Hematopoietic multipotent progenitor cell treated with erythropoietin and hydrocortisone succinate and interleukin-3 and kit ligand, for 17 days (in vitro differentiated cells): ENCODE measurements around the gene PNMA8C.
"Not testable (repeated sequence)": the region's sequence is repeated elsewhere in the genome, so short reads cannot be mapped to it uniquely, and the experiment has no call there.

ENCODE experiments used
- DNase-seq: peaks from one replicate; pipeline ENCODE4 v3.0.0-alpha.2; 2015; ENCODE audit warnings: low spot score

PNMA8C gene

GRCh38 chr19:46447006-46447405 is 18.3 kb upstream of the PNMA8C start:
- no peak for DNase-seq

GRCh38 chr19:46446021-46446420 is 17.3 kb upstream of the PNMA8C start:
- no peak for DNase-seq

DNA sequence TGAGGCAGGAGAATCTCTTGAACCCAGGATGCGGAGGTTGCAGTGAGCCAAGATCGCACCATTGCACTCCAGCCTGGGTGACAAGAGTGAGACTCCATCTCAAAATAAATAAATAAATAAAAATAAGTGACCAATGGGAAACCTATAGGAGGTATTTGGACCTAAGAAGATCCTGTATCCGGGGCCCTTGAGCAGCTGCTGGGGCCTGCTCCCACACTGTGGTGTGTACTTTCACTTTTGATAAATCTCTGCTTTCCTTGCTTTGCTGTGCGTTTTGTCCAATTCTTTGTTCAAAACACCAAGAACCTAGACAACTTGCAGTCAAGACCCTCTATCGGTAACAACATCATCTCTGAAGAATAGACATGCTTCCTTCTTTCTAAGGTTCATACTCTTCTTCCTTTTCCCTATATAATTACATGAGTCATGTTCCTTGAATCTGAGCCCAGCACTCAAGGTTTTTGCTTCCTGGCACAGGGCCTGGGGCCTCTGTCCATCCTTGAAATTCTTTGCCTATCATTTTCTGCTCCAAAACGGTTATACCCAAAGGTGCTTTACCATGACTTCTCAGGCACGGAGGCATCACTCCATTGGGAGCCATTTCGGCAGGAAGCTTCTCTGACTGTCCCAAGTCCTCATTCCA is 14.2 kb upstream of the PNMA8C start:
- no peak for DNase-seq

GRCh38 chr19:46441866-46442265 is 13.1 kb upstream of the PNMA8C start:
- no peak for DNase-seq

GRCh38 chr19:46435689-46436088 is 7.0 kb upstream of the PNMA8C start:
- DNase-seq: not testable (repeated sequence)

DNA sequence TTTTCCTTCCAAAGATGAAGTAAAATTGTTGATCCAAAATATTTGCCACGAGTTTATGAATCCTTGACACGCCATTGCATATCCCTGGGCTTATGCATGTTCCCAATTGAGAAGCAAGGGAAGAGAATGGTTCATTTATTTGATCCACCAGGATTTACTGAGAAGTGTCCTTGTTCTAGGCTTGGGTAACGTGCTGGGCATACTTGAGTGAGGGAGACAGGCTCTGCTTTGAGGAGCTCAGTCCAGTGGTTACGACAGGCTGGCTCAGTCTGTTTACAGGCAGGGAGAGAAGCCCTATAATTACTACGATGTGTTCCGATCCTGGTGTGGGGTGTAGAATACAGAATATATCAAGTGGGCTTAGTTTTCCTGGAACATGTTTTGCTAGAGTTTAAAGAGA is 6.3 kb upstream of the PNMA8C start:
- DNase-seq: no peak

GRCh38 chr19:46433470-46433869 is 4.7 kb upstream of the PNMA8C start:
- DNase-seq: not testable (repeated sequence)

DNA sequence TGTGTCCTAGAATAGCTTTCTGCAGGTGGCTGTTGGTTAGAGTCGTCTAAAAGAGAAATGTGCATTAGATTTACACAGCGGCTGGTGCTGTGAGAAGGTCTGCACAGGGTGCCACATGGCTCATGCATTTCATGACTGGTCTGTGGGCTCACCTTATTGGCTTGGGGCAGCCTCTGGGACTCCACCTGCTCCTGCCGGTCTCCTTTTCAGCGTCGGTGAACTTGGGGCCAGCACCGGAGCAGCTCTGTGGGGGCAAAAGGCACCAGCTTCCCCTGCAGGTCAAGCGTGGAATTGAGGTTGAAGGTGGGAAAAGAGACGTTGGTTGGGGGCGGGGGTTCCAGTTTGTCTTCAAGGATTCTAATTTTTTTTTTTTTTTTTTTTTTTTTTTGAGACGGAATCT is 3.1 kb upstream of the PNMA8C start:
- DNase-seq: no peak

DNA sequence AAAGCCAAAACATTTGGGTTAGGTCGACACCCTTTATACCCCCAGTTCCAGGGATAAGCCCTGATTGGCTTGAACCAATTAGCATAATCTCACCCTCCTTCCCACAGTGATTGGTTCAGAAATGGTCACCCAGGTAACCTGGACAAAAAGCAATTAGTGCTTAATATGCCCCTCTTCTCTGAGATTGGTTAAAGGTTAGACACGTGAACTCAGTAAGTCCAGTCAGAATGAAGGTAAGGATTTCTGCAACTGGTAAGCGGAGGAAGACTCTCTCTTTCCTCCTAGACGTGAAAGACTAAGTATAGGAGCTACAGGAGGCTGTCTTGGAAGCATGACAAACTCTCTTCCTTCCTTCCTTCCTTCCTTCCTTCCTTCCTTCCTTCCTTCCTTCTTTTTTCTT is 1.3 kb upstream of the PNMA8C start:
- no peak for DNase-seq

DNA sequence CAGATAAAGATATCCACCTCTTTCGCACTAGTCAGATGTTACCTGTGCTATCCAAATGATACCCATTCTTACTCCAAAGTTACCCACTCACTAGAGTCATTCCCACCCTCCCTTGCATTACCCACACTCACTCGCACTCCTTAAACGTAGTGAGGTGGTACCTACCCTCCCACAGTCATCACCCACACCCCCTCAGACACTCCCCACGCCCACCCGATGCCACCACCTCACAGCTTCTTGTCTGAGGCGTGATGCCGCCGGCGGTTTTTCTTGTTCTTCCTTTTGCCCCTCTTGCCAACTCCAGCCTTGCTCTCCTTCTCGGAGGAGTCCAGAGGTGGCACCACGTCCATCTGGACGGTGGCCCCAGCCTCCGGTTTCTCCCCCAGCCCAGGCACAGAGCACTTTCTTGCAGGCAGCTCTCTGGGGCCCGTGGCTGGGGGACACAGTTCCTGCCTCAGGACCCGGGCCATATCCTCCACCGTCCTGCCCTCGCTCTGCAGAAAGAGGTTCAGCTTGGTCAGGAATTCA is 1.2 kb downstream of the PNMA8C start:
- DNase-seq: no peak

DNA sequence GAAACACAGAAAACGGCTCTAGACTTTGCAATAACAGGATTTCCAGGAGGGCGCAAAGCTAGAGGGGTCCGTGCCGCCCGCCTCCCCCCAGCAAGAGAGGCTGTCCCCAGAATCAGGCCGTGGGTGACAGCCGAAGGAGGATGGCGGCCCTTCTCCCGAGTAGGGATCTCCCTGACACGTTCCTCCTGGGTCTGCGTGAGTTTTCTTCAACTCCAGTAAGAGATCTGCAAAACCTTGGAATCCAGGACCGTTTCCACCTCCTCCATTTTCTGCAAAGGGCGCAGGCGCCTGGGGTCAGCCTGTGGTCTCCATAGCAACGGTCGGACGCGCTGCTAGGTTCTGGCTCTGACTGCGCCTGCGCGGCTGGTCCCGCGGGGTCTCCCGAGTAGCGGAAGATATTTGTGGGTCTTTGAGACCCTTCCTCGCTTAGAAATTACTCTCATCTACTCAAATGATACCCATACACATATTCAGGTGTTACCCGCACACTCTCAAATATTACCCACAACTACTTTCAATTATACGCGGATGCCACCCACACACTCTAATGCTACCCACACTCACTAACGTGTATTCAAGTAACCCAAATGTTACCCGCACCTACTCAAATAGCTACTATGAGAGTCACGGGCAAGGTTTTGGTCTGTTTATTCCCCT is 2.1 kb downstream of the PNMA8C start:
- no peak for DNase-seq

- DNase-seq: no peak
Measured at GRCh38 chr19:46426035-46426505, 2.7 kb downstream of the PNMA8C start.

GRCh38 chr19:46423188-46423587 is 5.5 kb downstream of the PNMA8C start:
- DNase-seq: no peak

- DNase-seq: no peak
Measured at GRCh38 chr19:46422344-46422743, 6.4 kb downstream of the PNMA8C start.

- no peak for DNase-seq
Measured at GRCh38 chr19:46420056-46420455, 8.7 kb downstream of the PNMA8C start.

DNA sequence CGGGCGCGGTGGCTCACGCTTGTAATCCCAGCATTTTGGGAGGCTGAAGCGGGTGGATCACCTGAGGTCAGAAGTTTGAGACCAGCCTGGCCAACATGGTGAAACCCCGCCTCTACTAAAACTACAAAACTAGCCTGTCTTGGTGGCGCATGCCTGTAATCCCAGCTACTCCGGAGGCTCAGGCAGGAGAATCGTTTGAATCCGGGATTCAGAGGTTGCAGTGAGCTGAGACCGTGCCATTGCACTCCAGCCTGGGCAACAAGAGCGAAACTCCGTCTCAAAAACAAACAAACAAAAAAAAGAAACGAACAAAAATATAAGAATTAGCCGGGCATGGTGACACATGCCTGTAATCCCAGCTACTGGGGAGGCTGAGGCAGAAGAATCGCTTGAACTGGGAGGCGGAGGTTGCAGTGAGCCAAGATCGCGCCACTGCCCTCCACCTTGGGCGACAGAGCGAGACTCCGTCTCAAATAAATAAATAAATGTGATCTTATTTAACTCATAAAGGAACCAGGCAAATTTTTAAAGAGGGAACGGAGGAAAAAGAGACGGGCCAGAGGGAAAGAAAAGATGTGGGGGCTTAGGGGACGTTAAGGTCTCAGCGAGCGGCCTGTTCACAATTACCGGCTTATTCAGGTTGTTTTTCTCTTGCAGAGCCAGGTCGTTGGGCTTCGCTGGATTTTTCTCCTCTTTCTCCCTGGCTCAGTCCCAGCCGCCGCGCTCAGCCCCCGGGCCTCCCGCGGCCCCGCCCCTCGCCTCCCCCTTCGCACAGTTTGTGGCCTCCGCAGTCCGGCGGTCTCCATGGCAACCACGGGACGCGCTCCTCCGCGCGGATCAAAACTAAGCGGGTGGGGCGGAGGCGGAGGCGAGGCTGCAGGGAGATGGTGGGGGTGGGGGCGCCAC is 12.7 kb downstream of the PNMA8C start:
- not testable (repeated sequence) for DNase-seq

GRCh38 chr19:46414899-46415298 is 13.8 kb downstream of the PNMA8C start:
- DNase-seq: not testable (repeated sequence)

DNA sequence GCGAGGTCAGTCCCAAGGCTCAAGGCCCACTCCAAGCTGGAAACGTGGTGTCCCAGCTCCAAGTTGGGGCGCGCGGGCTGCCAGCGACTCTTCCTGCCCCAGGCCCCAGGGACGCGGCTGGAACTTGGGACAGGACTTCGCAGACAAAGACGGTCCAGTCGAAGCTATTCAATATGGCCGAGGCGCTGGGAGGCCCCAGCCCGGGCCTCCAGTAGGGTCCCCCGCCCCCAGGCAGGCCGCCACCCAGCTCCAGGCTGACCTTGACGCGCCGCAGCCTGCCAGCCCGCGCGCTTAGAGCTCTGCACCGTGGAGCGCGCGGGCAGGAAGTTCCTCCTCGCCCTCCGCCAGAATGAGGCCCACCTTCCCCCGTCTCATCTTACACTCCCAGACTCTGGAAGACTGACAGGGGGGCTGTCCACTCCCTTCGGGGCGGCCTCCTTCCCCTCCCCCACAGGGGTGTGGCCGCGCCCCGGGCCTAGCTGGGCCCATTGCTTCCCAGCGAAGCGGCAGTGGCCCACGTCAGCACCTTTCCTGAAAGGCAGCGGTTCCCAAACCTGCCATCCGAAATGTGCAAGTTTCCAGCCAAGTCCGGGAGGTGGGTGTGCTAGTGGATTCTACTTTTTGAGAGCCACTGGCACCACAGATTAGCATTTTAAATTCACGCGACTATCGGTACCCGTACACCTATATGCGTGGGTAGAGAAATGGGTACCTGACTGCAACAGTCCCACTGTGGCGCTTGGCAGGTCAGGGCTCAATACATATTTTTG is 15.3 kb downstream of the PNMA8C start, which contains the start of gene CCDC8:
TSS of gene CCDC8 (minus strand) at position 303 of the 770 bp plus-strand sequence. CDS start 754 bp downstream, outside the sequence.
- DNase-seq: no peak

DNA sequence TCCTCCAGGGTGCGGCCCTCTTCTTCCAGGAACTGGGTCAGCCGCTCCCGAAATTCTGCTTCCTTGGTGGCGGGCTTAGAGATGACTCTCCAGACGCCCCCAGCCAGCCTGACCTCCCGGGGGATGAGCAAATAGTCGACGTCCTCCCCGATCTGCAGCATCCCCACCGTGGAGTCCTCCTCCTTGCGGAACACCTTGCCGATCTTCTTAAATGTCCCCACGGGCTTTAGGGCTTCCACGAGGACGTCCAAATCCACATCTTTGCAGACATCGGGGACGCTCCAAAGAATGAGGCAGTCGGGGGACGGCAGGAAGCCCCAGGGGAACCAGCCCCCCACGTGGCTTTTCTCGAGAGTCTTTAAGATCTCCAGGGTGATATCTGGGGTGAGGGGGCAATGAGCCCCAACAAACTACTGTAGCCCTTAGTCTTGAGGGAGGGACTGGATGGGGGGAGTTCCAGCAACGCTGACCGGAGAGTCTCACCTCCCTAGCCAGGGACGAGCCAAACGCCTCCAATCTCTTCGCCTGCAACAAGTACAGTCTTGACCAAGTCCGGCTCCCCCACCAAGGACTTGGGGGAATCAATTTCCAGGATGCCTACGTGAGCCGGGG is 16.0 kb downstream of the PNMA8C start:
- DNase-seq: no peak

GRCh38 chr19:46411925-46412649 is 16.6 kb downstream of the PNMA8C start:
- DNase-seq: no peak
